Measurements from ENCODE around the gene CPNE4.

The CPNE4 gene

GRCh38 chr3:131484496-131485111 lies 550.2 kb downstream of the CPNE4 start:
- Histone ChIP-seq H3K27me3 (ENCODE audit: control insufficient read depth, insufficient read depth, low read length, poor library complexity, severe bottlenecking) (no peaks in the 10 kb centered on the region), H3K4me3 (ENCODE audit: insufficient read depth, low read depth, low read length) (no peak overlapping the region), H3K4me1 (ENCODE audit: control insufficient read depth, insufficient read depth, low read length) (no peaks in the 10 kb centered on the region), H3K9me3 (ENCODE audit: control insufficient read depth, low read length) (no peaks in the 10 kb centered on the region), H3K36me3 (ENCODE audit: control insufficient read depth, insufficient read depth, low read length) (peaks cover 11% of the 10 kb centered on the region), H3K27ac (ENCODE audit: insufficient read depth, low read depth, low read length, poor library complexity, severe bottlenecking) (no peak overlapping the region)
- 91 to 92% methylated on average over 2 to 3 of the region's 4 CpGs for WGBS, 2 experiments

Data from ectodermal cell (in vitro differentiated cells).